Immature natural killer cell (primary cell): ENCODE measurements around the gene CEP95. TPM values are rescaled to one million over a fixed set of nuclear protein-coding genes. Genes with fewer than 3 reads are reported as not detected.

Source experiments
- DNase-seq, 3 donors: peaks; one replicate each; pipeline ENCODE4 v3.0.0; 2022; ENCODE audit warnings: mixed read lengths in 1 of 3
- H3K27ac Mint-ChIP-seq, 6 donors: one replicate each; pipeline ENCODE4 v1.8.0; 2020; ENCODE audit warnings: mixed read lengths in 6 of 6, mild to moderate bottlenecking in 5 of 6, inconsistent platforms in 4 of 6, moderate library complexity in 3 of 6
- H3K27me3 Mint-ChIP-seq, 3 donors: one replicate each; pipeline ENCODE4 v1.8.0; 2020 to 2021; ENCODE audit warnings: low read depth in 3 of 3, mild to moderate bottlenecking in 3 of 3, mixed read lengths in 3 of 3, moderate library complexity in 3 of 3, inconsistent platforms in 1 of 3
- H3K36me3 Mint-ChIP-seq, 3 donors: one replicate each; pipeline ENCODE4 v1.8.0; 2020; ENCODE audit warnings: mixed read lengths in 3 of 3, inconsistent platforms in 2 of 3, mild to moderate bottlenecking in 2 of 3
- H3K4me1 Mint-ChIP-seq, 2 donors: one replicate each; pipeline ENCODE4 v1.8.0; 2020; ENCODE audit warnings: inconsistent platforms in 2 of 2, mild to moderate bottlenecking in 2 of 2, mixed read lengths in 2 of 2, moderate library complexity in 1 of 2
- H3K4me3 Mint-ChIP-seq, 5 donors: one replicate each; pipeline ENCODE4 v1.8.0; 2020; ENCODE audit warnings: mild to moderate bottlenecking in 5 of 5, mixed read lengths in 5 of 5, inconsistent platforms in 3 of 5, moderate library complexity in 3 of 5
- H3K9me3 Mint-ChIP-seq, 6 donors: one replicate each; pipeline ENCODE4 v1.8.0; 2020; ENCODE audit warnings: mild to moderate bottlenecking in 6 of 6, mixed read lengths in 6 of 6, inconsistent platforms in 4 of 6, moderate library complexity in 3 of 6
- polyA plus RNA-seq, 3 donors: library from polyadenylated mRNA; unstranded; fragments of 300-500 nt; fragmentation: Illumina TruSeq; gene quantifications; one replicate each; pipeline ENCODE4 v1.2.3, GENCODE V29; 2021

CEP95 gene
- polyA plus RNA-seq, 3 donors from 2014 or later, result 7.1 to 12.7 (median 7.5) TPM

- H3K27ac Mint-ChIP-seq, result peak overlapping the region in 5 of 6 donors; percentile 30 to 100 (median 64)
Measured at GRCh38 chr17:64499805-64500486, 6.8 kb upstream of the CEP95 start.

GRCh38 chr17:64500487-64500859 is 6.3 kb upstream of the CEP95 start:
- Mint-ChIP-seq H3K4me1 (peaks cover 75 to 96% of the 10 kb centered on the region in 2 donors), H3K27me3 (peaks cover 37 to 87% (median 73%) of the 10 kb centered on the region in 3 donors), H3K9me3 (peaks cover 0 to under 1% (median 0%) of the 10 kb centered on the region in 6 donors), H3K27ac (peak overlapping the region; percentile 44 to 100 (median 58)), H3K36me3 (peaks cover 36 to 72% (median 67%) of the 10 kb centered on the region in 3 donors), H3K4me3 (no peak overlapping the region)
- peak; percentile 5 to 10 (median 6) for DNase-seq

More at GRCh38 chr17:64499805-64500486, 6.8 kb upstream of the CEP95 start:
- Mint-ChIP-seq H3K4me3 (peak overlapping the region in 1 of 5 donors; percentile 33), H3K4me1 (peaks cover 77 to 99% of the 10 kb centered on the region in 2 donors), H3K27me3 (peaks cover 32 to 82% (median 68%) of the 10 kb centered on the region in 3 donors), H3K9me3 (no peaks in the 10 kb centered on the region), H3K36me3 (peaks cover 33 to 69% (median 64%) of the 10 kb centered on the region in 3 donors)
- DNase-seq, result peak; percentile 16 to 29 (median 18)

- H3K27me3 Mint-ChIP-seq, result peaks cover 43 to 91% (median 80%) of the 10 kb centered on the region in 3 donors
- H3K9me3 Mint-ChIP-seq, result peaks cover 0 to 4% (median 0%) of the 10 kb centered on the region in 6 donors
- H3K4me1 Mint-ChIP-seq, result peaks cover 69 to 90% of the 10 kb centered on the region in 2 donors
- H3K27ac Mint-ChIP-seq, result peak overlapping the region; percentile 56 to 100 (median 71)
- no peak overlapping the region for H3K4me3 Mint-ChIP-seq
- DNase-seq, result peak; percentile 14 to 17 (median 15)
- peaks cover 36 to 76% (median 70%) of the 10 kb centered on the region in 3 donors for H3K36me3 Mint-ChIP-seq
Measured at GRCh38 chr17:64500862-64501765, 5.7 kb upstream of the CEP95 start.

GRCh38 chr17:64502021-64502420 is 4.8 kb upstream of the CEP95 start:
- H3K9me3 Mint-ChIP-seq, result peaks cover 0 to 4% (median 0%) of the 10 kb centered on the region in 6 donors
- peaks cover 61 to 81% of the 10 kb centered on the region in 2 donors for H3K4me1 Mint-ChIP-seq
- no peak overlapping the region for H3K4me3 Mint-ChIP-seq
- H3K27me3 Mint-ChIP-seq, result peaks cover 47 to 93% (median 84%) of the 10 kb centered on the region in 3 donors
- peak in 1 of 3 donors; percentile 12 for DNase-seq
- H3K27ac Mint-ChIP-seq, result peak overlapping the region; percentile 2 to 100 (median 71)
- H3K36me3 Mint-ChIP-seq, result peaks cover 36 to 76% (median 70%) of the 10 kb centered on the region in 3 donors

- H3K27ac Mint-ChIP-seq, result peak overlapping the region in 5 of 6 donors; percentile 79 to 100 (median 87)
- peak overlapping the region in 4 of 5 donors; percentile 22 to 55 (median 30) for H3K4me3 Mint-ChIP-seq
- peaks cover 36 to 76% (median 70%) of the 10 kb centered on the region in 3 donors for H3K36me3 Mint-ChIP-seq
- H3K9me3 Mint-ChIP-seq, result peaks cover 0 to 4% (median 0%) of the 10 kb centered on the region in 6 donors
- peaks cover 45 to 87% (median 83%) of the 10 kb centered on the region in 3 donors for H3K27me3 Mint-ChIP-seq
- H3K4me1 Mint-ChIP-seq, result peaks cover 59 to 80% of the 10 kb centered on the region in 2 donors
- no peak for DNase-seq
Measured at GRCh38 chr17:64502809-64503208, 4.0 kb upstream of the CEP95 start.

GRCh38 chr17:64503341-64503740 is 3.4 kb upstream of the CEP95 start:
- Mint-ChIP-seq H3K4me3 (peak overlapping the region in 3 of 5 donors; percentile 20 to 100 (median 36)), H3K27ac (peak overlapping the region; percentile 58 to 100 (median 84)), H3K36me3 (peaks cover 36 to 71% (median 69%) of the 10 kb centered on the region in 3 donors), H3K27me3 (peaks cover 45 to 82% (median 78%) of the 10 kb centered on the region in 3 donors), H3K4me1 (peaks cover 63 to 80% of the 10 kb centered on the region in 2 donors), H3K9me3 (peaks cover 0 to 4% (median 0%) of the 10 kb centered on the region in 6 donors)
- DNase-seq, result peak in 1 of 3 donors; percentile 8

- H3K27ac Mint-ChIP-seq, result peak overlapping the region; percentile 94 to 100 (median 100)
- H3K4me1 Mint-ChIP-seq, result peaks cover 62 to 80% of the 10 kb centered on the region in 2 donors
- H3K9me3 Mint-ChIP-seq, result peaks cover 0 to 4% (median 0%) of the 10 kb centered on the region in 6 donors
Measured at GRCh38 chr17:64503821-64504768, 2.7 kb upstream of the CEP95 start.

GRCh38 chr17:64504769-64505339 is 1.9 kb upstream of the CEP95 start:
- peaks cover 0 to 4% (median 0%) of the 10 kb centered on the region in 6 donors for H3K9me3 Mint-ChIP-seq
- peak in 1 of 3 donors; percentile 8 for DNase-seq
- peaks cover 36 to 61% (median 58%) of the 10 kb centered on the region in 3 donors for H3K36me3 Mint-ChIP-seq
- peaks cover 57 to 79% of the 10 kb centered on the region in 2 donors for H3K4me1 Mint-ChIP-seq
- peaks cover 40 to 72% (median 63%) of the 10 kb centered on the region in 3 donors for H3K27me3 Mint-ChIP-seq
- peak overlapping the region; percentile 99 to 100 (median 99) for H3K4me3 Mint-ChIP-seq
- H3K27ac Mint-ChIP-seq, result peak overlapping the region; percentile 94 to 100 (median 100)

More at GRCh38 chr17:64503821-64504768, 2.7 kb upstream of the CEP95 start:
- peaks cover 40 to 76% (median 70%) of the 10 kb centered on the region in 3 donors for H3K27me3 Mint-ChIP-seq
- peak; percentile 5 to 20 (median 10) for DNase-seq
- H3K36me3 Mint-ChIP-seq, result peaks cover 36 to 65% (median 62%) of the 10 kb centered on the region in 3 donors
- H3K4me3 Mint-ChIP-seq, result peak overlapping the region; percentile 99 to 100 (median 99)

GRCh38 chr17:64505340-64506200 is 1.2 kb upstream of the CEP95 start:
- Mint-ChIP-seq H3K27ac (peak overlapping the region; percentile 99 to 100 (median 100)), H3K27me3 (peaks cover 40 to 65% (median 56%) of the 10 kb centered on the region in 3 donors), H3K4me3 (peak overlapping the region; percentile 99 to 100 (median 99)), H3K4me1 (peaks cover 52 to 78% of the 10 kb centered on the region in 2 donors), H3K36me3 (peaks cover 35 to 60% (median 55%) of the 10 kb centered on the region in 3 donors), H3K9me3 (peaks cover 0 to 4% (median 0%) of the 10 kb centered on the region in 6 donors)
- DNase-seq, result peak; percentile 87 to 91 (median 90)

- Mint-ChIP-seq H3K27me3 (peaks cover 38 to 59% (median 50%) of the 10 kb centered on the region in 3 donors), H3K9me3 (peaks cover 0 to 4% (median 0%) of the 10 kb centered on the region in 6 donors), H3K4me3 (peak within 1 kb of the TSS; percentile 99 to 100 (median 99)), H3K27ac (peak within 1 kb of the TSS; percentile 99 to 100 (median 100)), H3K36me3 (peaks cover 35 to 58% (median 51%) of the 10 kb centered on the region in 3 donors), H3K4me1 (peaks cover 53 to 73% of the 10 kb centered on the region in 2 donors)
- DNase-seq, result peak; percentile 96 to 98 (median 97)
Measured at GRCh38 chr17:64506201-64506575, 589 bp upstream of the CEP95 start, which contains the start of gene DDX5. Gene DDX5, minus strand, starts transcription at chr17:64506289. Its CDS starts 170 bp downstream, at chr17:64506119.

- Mint-ChIP-seq H3K27ac (peak overlapping the region; percentile 99 to 100 (median 100)), H3K4me3 (peak overlapping the region; percentile 99 to 100 (median 99)), H3K36me3 (peaks cover 27 to 54% (median 39%) of the 10 kb centered on the region in 3 donors), H3K9me3 (peaks cover 0 to 4% (median 0%) of the 10 kb centered on the region in 6 donors), H3K27me3 (peaks cover 35 to 47% (median 41%) of the 10 kb centered on the region in 3 donors), H3K4me1 (peaks cover 45 to 61% of the 10 kb centered on the region in 2 donors)
- DNase-seq, result peak; percentile 57 to 62 (median 59)
Measured at GRCh38 chr17:64507413-64507782, 621 bp downstream of the CEP95 start.
